Keratinocyte (primary cell): Measurements from ENCODE around the gene NUP98. TPM values are rescaled to one million over a fixed set of nuclear protein-coding genes. Genes with fewer than 3 reads are reported as not detected.

Experiments used
- DNase-seq: peaks from one replicate; pipeline ENCODE4 v3.0.0-alpha.2; 2011; ENCODE audit warnings: low read depth, missing footprints, low spot score
- FAIRE-seq: peaks from 2 replicates; lab custom pipeline; 2011; peaks lifted over from hg19 to GRCh38; lab: Jason Lieb, UNC
- H2AFZ ChIP-seq: 2 replicates; pipeline ENCODE4 v1.6.0; 2012; ENCODE audit warnings: low read length, control low read depth, inconsistent platforms; ENCODE audit not compliant: control insufficient read depth
- H3K27ac ChIP-seq: 2 replicates; pipeline ENCODE4 v1.5.1; 2011; ENCODE audit warnings: low read length; ENCODE audit not compliant: control insufficient read depth, insufficient read depth
- H3K27me3 ChIP-seq: 3 replicates; pipeline ENCODE4 v1.6.0; 2011; ENCODE audit warnings: low read length; ENCODE audit not compliant: control insufficient read depth, insufficient read depth; ENCODE audit errors: extremely low read depth
- H3K36me3 ChIP-seq, 2 experiments: 2 replicates in 1 of 2; 3 replicates in 1 of 2; pipeline ENCODE4 v1.5.1; 2011; ENCODE audit warnings: low read length in 2 of 2, mild to moderate bottlenecking in 1 of 2; ENCODE audit not compliant: control insufficient read depth in 2 of 2, insufficient read depth in 2 of 2; ENCODE audit errors: extremely low read depth in 1 of 2
- H3K4me1 ChIP-seq: 3 replicates; pipeline ENCODE4 v1.5.1; 2011; ENCODE audit warnings: low read length; ENCODE audit not compliant: control insufficient read depth, insufficient read depth; ENCODE audit errors: extremely low read depth
- H3K4me2 ChIP-seq: 3 replicates; pipeline ENCODE4 v1.6.0; 2011; ENCODE audit warnings: low read depth, low read length; ENCODE audit not compliant: control insufficient read depth, insufficient read depth; ENCODE audit errors: extremely low read depth
- H3K4me3 ChIP-seq, 3 experiments: fragments of 200-600 bp in 1 of 3; sonication (generic) in 1 of 3; 2 replicates in 2 of 3; 3 replicates in 1 of 3; pipeline ENCODE4 v1.5.1; 2011 to 2016; ENCODE audit warnings: low read length in 3 of 3, mild to moderate bottlenecking in 3 of 3, control low read depth in 2 of 3, inconsistent platforms in 1 of 3, low read depth in 1 of 3, mixed read lengths in 1 of 3, mixed run types in 1 of 3, moderate library complexity in 1 of 3; ENCODE audit not compliant: control insufficient read depth in 2 of 3, insufficient read depth in 2 of 3; ENCODE audit errors: extremely low read depth in 1 of 3
- H3K79me2 ChIP-seq: 2 replicates; pipeline ENCODE4 v1.6.0; 2012; ENCODE audit warnings: low read length; ENCODE audit not compliant: control insufficient read depth, insufficient read depth
- H3K9ac ChIP-seq: 3 replicates; pipeline ENCODE4 v1.6.0; 2011; ENCODE audit warnings: low read length; ENCODE audit not compliant: control insufficient read depth, insufficient read depth; ENCODE audit errors: extremely low read depth
- H3K9me1 ChIP-seq: 3 replicates; pipeline ENCODE4 v1.6.0; 2011; ENCODE audit warnings: low read length; ENCODE audit not compliant: control insufficient read depth, insufficient read depth; ENCODE audit errors: extremely low read depth
- H3K9me3 ChIP-seq: 2 replicates; pipeline ENCODE4 v1.5.1; 2012; ENCODE audit warnings: low read depth, low read length; ENCODE audit not compliant: control insufficient read depth
- H4K20me1 ChIP-seq: 3 replicates; pipeline ENCODE4 v1.6.0; 2011; ENCODE audit warnings: low read length; ENCODE audit not compliant: control insufficient read depth, insufficient read depth; ENCODE audit errors: extremely low read depth
- EZH2 ChIP-seq: IDR thresholded peaks from one replicate; pipeline ENCODE4 v1.6.1; 2012; ENCODE audit warnings: inconsistent platforms, mild to moderate bottlenecking, low read length, moderate library complexity
- dilution Hi-C: fragments of 300-500 bp; cut with MboI; formaldehyde crosslinking; loops from one replicate; pipeline ENCODE4 v1.7.0; 2020; ENCODE audit warnings: low sequenced_read_pairs; ENCODE audit not compliant: extremely low pct_ligation_motif_present
- polyA plus RNA-seq, 5 experiments: library from polyadenylated mRNA; depleted of rRNA in 3 of 5; stranded (reverse) in 3 of 5; stranded (forward) in 1 of 5; unstranded in 1 of 5; fragments of >200 nt; gene quantifications; 1 replicate in 1 of 5; 2 replicates in 3 of 5; 3 replicates in 1 of 5; pipeline versions ENCODE4 v1.2.1 to v1.2.3, GENCODE V29; 2011 to 2012; ENCODE audit warnings: missing spikeins in 2 of 5, low read depth in 1 of 5, low replicate concordance in 1 of 5
- TF ChIP-seq, protein P1 (sequence below), 3 experiments: IDR thresholded peaks in 1 of 3; conservative IDR thresholded peaks in 1 of 3; optimal IDR thresholded peaks in 1 of 3; 2 replicates in 2 of 3; 3 replicates in 1 of 3; pipeline versions ENCODE3 to v1.5.1; 2011; ENCODE audit warnings: low read length in 3 of 3, mild to moderate bottlenecking in 3 of 3, moderate library complexity in 2 of 3, control low read depth in 1 of 3, inconsistent platforms in 1 of 3; ENCODE audit not compliant: insufficient read depth in 2 of 3; ENCODE audit errors: extremely low read depth in 1 of 3

The NUP98 gene
- polyA plus RNA-seq, 1 donor (not counting 4 experiments of a cell fraction or from before 2014, with no cell fraction given), result 66.9 TPM

DNA sequence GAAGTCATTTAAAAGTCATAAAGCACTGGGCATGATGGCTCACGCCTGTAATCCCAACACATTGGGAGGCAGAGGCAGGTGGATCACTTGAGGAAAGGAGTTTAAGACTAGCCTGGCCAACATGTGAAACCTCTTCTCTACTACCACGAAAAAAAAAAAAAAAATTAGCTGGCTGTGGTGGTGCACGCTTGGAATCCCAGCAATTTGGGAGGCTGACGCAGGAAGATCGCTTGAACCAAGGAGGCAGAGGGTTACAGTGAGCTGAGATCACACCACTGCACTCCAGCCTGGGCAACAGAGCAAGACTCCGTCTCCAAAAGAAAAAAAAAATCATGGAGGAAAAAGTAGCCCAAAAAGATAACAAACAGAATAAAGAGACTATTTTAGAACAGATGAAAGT, 42.2 kb downstream of the NUP98 start:
- Histone ChIP-seq H3K4me1 (no peaks in the 10 kb centered on the region), H3K9ac (no peak overlapping the region), H3K9me3 (no peaks in the 10 kb centered on the region), H3K79me2 (no peaks in the 10 kb centered on the region), H2AFZ (no peak overlapping the region), H3K36me3 (peaks cover 13 to 22% of the 10 kb centered on the region in 2 experiments), H3K27ac (no peak overlapping the region), H3K4me3 (no peak overlapping the region), H3K9me1 (no peaks in the 10 kb centered on the region), H3K4me2 (no peak overlapping the region), H4K20me1 (no peaks in the 10 kb centered on the region), H3K27me3 (no peaks in the 10 kb centered on the region)
- no peak for TF ChIP-seq EZH2
- TF ChIP-seq, protein P1, sequence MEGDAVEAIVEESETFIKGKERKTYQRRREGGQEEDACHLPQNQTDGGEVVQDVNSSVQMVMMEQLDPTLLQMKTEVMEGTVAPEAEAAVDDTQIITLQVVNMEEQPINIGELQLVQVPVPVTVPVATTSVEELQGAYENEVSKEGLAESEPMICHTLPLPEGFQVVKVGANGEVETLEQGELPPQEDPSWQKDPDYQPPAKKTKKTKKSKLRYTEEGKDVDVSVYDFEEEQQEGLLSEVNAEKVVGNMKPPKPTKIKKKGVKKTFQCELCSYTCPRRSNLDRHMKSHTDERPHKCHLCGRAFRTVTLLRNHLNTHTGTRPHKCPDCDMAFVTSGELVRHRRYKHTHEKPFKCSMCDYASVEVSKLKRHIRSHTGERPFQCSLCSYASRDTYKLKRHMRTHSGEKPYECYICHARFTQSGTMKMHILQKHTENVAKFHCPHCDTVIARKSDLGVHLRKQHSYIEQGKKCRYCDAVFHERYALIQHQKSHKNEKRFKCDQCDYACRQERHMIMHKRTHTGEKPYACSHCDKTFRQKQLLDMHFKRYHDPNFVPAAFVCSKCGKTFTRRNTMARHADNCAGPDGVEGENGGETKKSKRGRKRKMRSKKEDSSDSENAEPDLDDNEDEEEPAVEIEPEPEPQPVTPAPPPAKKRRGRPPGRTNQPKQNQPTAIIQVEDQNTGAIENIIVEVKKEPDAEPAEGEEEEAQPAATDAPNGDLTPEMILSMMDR (optimal IDR thresholded peaks at IDR 0.05 in 1 of 3, IDR thresholded peaks at IDR 0.05 in 1 of 3, conservative IDR thresholded peaks at IDR 0.05 in 1 of 3; ENCODE audit: extremely low read depth in 1 of 3, insufficient read depth in 2 of 3, low read length in 3 of 3), result no peak
- FAIRE-seq, result no peak
- dilution Hi-C loops, result no loop called here
- no peak for DNase-seq

DNA sequence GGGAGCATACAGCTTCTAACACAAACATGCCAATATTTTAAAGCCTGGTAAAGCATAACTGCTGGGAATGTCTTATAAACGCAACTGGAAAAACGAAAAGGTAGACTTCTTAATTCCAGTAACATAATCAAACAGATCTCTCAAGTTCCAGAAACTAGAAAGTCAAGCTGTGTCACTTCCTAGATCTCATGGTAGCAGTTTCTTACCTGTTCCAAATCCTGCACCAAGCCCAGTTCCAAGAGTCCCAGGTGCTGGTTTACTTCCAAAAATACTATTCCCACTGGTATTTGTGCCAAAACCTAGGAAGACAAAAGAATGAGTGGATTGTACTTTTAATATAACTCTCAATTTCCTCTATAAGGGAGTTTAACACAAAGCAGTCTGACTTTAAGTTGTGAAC, 44.2 kb downstream of the NUP98 start:
- H3K36me3 ChIP-seq, result peaks cover 8 to 13% of the 10 kb centered on the region in 2 experiments
- FAIRE-seq (no peak), DNase-seq (no peak)
- TF ChIP-seq, protein P1 (optimal IDR thresholded peaks at IDR 0.05 in 1 of 3, IDR thresholded peaks at IDR 0.05 in 1 of 3, conservative IDR thresholded peaks at IDR 0.05 in 1 of 3; ENCODE audit: extremely low read depth in 1 of 3, insufficient read depth in 2 of 3, low read length in 3 of 3), result no peak
- no peak for TF ChIP-seq EZH2
- no peaks in the 10 kb centered on the region for H3K9me3 ChIP-seq
- no peaks in the 10 kb centered on the region for H3K4me1 ChIP-seq
- H4K20me1 ChIP-seq, result no peaks in the 10 kb centered on the region
- H3K9me1 ChIP-seq, result no peaks in the 10 kb centered on the region
- no peak overlapping the region for H2AFZ ChIP-seq
- H3K9ac ChIP-seq, result no peak overlapping the region
- no peak overlapping the region for H3K4me2 ChIP-seq
- H3K79me2 ChIP-seq, result no peaks in the 10 kb centered on the region
- no peak overlapping the region for H3K4me3 ChIP-seq
- no peak overlapping the region for H3K27ac ChIP-seq
- dilution Hi-C loops, result no loop called here
- H3K27me3 ChIP-seq, result no peaks in the 10 kb centered on the region
